Measurements from ENCODE around the gene SMURF1. TPM values are rescaled to one million over a fixed set of nuclear protein-coding genes. Genes with fewer than 3 reads are reported as not detected.

SMURF1 gene
- total and polyA plus RNA-seq, 2 of the 8 experiments (the other 6 are each of a cell fraction or from before 2014, with no cell fraction given) = 9.6 to 24.5 TPM

DNA sequence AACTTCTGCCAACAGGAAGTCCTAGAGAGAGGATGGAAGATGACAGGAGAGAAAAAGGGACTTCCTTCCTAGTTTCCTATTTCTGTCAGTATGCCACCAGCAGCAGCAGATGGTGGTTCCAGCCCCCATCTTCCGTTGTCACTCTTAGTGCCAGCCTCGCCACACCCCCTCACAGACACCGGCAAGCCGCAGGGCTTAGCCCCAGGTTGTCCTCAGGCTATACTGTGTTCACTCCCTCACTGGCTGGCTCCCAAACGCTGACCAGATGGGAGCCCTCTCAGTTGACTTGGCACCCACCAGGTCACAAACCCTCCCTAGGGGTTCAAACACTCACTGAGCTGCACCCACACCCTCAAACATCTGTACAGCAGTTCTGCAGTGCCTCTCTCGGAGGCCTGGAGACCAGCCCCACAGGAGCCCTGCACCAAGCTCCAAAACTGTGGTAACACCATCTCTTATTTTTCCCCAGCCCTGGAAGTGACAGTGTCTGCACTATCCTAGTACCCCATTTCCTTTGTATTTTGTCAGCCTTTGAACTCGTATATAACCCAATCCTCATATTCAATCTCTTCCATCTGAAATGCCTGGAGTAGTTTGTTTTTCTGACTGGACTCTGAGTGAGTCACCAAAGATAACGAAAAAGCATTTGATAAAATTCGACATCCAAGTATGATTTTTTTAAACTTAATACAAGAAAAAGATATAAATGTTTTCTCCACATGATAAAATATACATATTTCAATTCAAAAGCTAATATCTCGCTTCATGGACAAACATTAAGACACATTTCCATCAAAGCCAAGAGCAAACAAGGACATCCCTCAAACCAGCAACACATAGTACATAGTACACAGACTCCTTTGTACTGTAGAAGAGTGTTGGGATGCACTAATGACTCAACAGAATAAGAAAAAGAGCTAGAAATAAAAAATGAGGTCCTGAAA is 34.5 kb downstream of the SMURF1 start (continued):
- TF ChIP-seq ATF2 (IDR thresholded peaks at IDR 0.05; ENCODE audit: low read length) (no peak), KDM1A (IDR thresholded peaks at IDR 0.05; ENCODE audit: borderline replicate concordance, low read length) (no peak), MAFK (IDR thresholded peaks at IDR 0.05; ENCODE audit: low read depth, low read length) (no peak), SP1 (IDR thresholded peaks at IDR 0.05; ENCODE audit: low read depth, low read length) (no peak), JUND (IDR thresholded peaks at IDR 0.05; ENCODE audit: low read length) (no peak), CBX8 (IDR thresholded peaks at IDR 0.05; ENCODE audit: borderline replicate concordance, low read depth, low read length) (no peak), BACH1 (IDR thresholded peaks at IDR 0.05; ENCODE audit: low read length) (no peak), ASH2L (IDR thresholded peaks at IDR 0.05; ENCODE audit: low read length) (no peak)

Data from H1 (cell line).